Kidney (tissue), 14 donors: Measurements from ENCODE around the gene STK11IP. TPM values are rescaled to one million over a fixed set of nuclear protein-coding genes. Genes with fewer than 3 reads are reported as not detected.

ENCODE experiments used
- DNase-seq, 5 donors: peaks; one replicate each; pipeline ENCODE4 v3.0.0-alpha.2; 2013 to 2020
- FAIRE-seq: peaks from 2 replicates; lab custom pipeline; 2012; peaks lifted over from hg19 to GRCh38; lab: Jason Lieb, UNC
- H3K27ac ChIP-seq, 2 donors: one replicate each; pipeline ENCODE4 v1.7.0; 2013; ENCODE audit warnings: low read depth in 2 of 2, low read length in 2 of 2, inconsistent platforms in 1 of 2
- H3K27me3 ChIP-seq: one replicate; pipeline ENCODE4 v1.7.1; 2013; ENCODE audit warnings: low read length, inconsistent platforms; ENCODE audit not compliant: control insufficient read depth, insufficient read depth
- H3K36me3 ChIP-seq, 3 donors: one replicate each; pipeline versions ENCODE4 v1.7.0 to v1.7.1; 2013; ENCODE audit warnings: low read length in 3 of 3, control low read depth in 1 of 3, inconsistent platforms in 1 of 3; ENCODE audit not compliant: insufficient read depth in 3 of 3, control insufficient read depth in 2 of 3
- H3K4me1 ChIP-seq, 3 donors: one replicate each; pipeline versions ENCODE4 v1.7.0 to v1.7.1; 2013; ENCODE audit warnings: low read length in 3 of 3, inconsistent platforms in 1 of 3, low read depth in 1 of 3; ENCODE audit not compliant: control insufficient read depth in 2 of 3, insufficient read depth in 2 of 3
- H3K4me3 ChIP-seq, 3 donors: one replicate each; pipeline versions ENCODE4 v1.7.0 to v1.8.1; 2013; ENCODE audit warnings: low read length in 3 of 3, control low read depth in 1 of 3, inconsistent platforms in 1 of 3
- H3K9ac ChIP-seq, 3 donors: one replicate each; pipeline versions ENCODE4 v1.7.0 to v1.7.1; 2013; ENCODE audit warnings: low read length in 3 of 3, control low read depth in 1 of 3, inconsistent platforms in 1 of 3
- H3K9me3 ChIP-seq, 3 donors: one replicate each; pipeline versions ENCODE4 v1.7.0 to v1.7.1; 2013; ENCODE audit warnings: low read length in 3 of 3, control low read depth in 1 of 3, inconsistent platforms in 1 of 3; ENCODE audit not compliant: control insufficient read depth in 2 of 3, insufficient read depth in 1 of 3
- CTCF ChIP-seq: IDR thresholded peaks from 3 replicates; pipeline ENCODE4 v1.5.1; 2012; ENCODE audit warnings: mild to moderate bottlenecking, moderate library complexity, borderline replicate concordance; ENCODE audit not compliant: insufficient read depth; ENCODE audit errors: extremely low read depth
- intact Hi-C: fragments of 100-400 bp; cut with DNase I; formaldehyde crosslinking; loops from one replicate; pipeline ENCODE4 v1.11.1; 2022
- polyA plus RNA-seq: library from polyadenylated mRNA; stranded (reverse); fragments of 350-450 nt; fragmentation: Illumina TruSeq; extraction: RNeasy Lipid Tissue Mini Kit (QIAGEN cat#74804); gene quantifications from one replicate; pipeline ENCODE4 v1.2.3, GENCODE V29; 2014; ENCODE audit warnings: low read depth, low replicate concordance; ENCODE audit not compliant: insufficient read depth
- total RNA-seq: library from RNA; stranded (reverse); fragmentation: NEBNext Ultra II Directional; extraction: Animal tissue kit (Norgen Biotek cat#: 25700); gene quantifications from one replicate; pipeline ENCODE4 v1.2.1, GENCODE V29; 2021
- donor health status: control.
- donor health status: control.
- donor health status: control.
- donor health status: control.
- donor health status: control.
- donor health status: DM: yes; HTN: yes; CAD: no.
- donor health status: Normal renal cell carcinoma (clear cell type).

STK11IP gene
- total and polyA plus RNA-seq, 2 donors from 2014 or later = 12.5 to 33.7 TPM

- intact Hi-C loops = no loop called here
- Histone ChIP-seq H3K4me3 (no peak overlapping the region), H3K9ac (no peak overlapping the region), H3K27me3 (no peaks in the 10 kb centered on the region), H3K9me3 (no peaks in the 10 kb centered on the region), H3K36me3 (peaks cover 3 to 10% (median 6%) of the 10 kb centered on the region in 3 donors), H3K27ac (no peak overlapping the region), H3K4me1 (no peaks in the 10 kb centered on the region)
- peak in 1 of 5 donors; percentile 54 for DNase-seq
- FAIRE-seq = no peak
- TF ChIP-seq CTCF = no peak
Measured at GRCh38 chr2:219559156-219559915, 38.3 kb upstream of the STK11IP start.

DNA sequence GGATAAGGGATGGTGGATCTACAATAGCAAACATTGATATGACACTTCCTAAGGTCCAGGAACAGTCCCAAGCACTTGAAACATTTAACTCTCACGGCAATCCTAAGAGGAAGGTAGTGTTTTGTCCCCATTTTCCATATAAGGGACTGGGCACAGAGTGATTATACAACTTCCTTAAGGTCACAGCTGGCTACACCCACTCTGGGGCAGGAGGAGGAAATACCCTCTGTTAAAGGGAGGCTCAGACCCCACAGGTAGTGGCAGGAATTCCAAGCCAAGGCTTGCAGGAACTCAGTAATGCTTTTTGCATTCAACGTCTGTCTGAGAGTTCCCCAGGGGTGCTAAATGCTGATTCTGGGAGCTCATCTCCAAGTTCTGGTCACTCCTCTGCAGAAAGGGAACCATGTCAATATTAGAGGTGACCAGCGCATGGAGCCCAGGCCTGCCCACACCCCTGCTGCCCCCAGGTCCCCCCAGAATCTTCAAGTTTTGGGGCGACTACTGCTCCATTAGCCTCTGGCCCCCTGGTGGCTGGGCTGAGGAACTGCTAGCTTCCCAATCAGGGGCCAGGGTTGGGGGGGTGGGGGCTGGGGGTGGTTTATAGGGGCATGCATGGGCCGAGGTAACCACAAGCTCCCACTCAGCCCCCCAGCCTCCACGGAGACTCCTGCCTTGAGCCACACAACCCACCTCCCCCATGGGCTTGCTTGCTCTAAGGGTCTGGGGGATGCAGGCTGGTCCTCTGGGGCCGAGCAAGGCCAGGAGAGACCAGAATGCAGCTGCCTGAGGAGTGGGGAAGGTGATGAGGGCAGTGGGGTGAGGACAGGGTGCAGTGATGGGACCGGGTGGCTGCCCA lies 37.4 kb upstream of the STK11IP start:
- Histone ChIP-seq H3K9me3 (no peaks in the 10 kb centered on the region), H3K9ac (no peak overlapping the region), H3K4me3 (no peak overlapping the region), H3K27me3 (no peaks in the 10 kb centered on the region), H3K27ac (no peak overlapping the region), H3K36me3 (peaks cover 5 to 12% (median 6%) of the 10 kb centered on the region in 3 donors), H3K4me1 (no peaks in the 10 kb centered on the region)
- peak in 2 of 5 donors; percentile 64 to 67 for DNase-seq
- FAIRE-seq = no peak
- intact Hi-C loops = no loop called here
- peak; percentile 38 for TF ChIP-seq CTCF

DNA sequence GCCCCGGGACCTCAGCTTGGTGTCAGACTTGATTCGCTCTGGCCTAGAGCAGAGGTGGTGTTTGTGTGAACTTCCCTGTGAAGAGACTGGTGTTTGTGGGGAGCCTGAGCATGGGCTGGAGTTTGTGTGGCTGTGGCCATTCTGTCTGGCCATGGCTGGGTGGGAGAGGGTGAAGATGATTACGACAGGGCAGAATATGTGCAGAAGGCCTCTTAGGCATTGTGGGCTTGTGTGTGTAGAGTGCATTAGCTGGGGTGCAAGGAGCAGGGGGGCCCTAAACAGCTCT lies 36.8 kb upstream of the STK11IP start:
- intact Hi-C loops = no loop called here
- no peak for TF ChIP-seq CTCF
- FAIRE-seq = no peak
- no peaks in the 10 kb centered on the region for H3K4me1 ChIP-seq
- no peak overlapping the region for H3K4me3 ChIP-seq
- DNase-seq = no peak
- no peaks in the 10 kb centered on the region for H3K27me3 ChIP-seq
- no peak overlapping the region for H3K27ac ChIP-seq
- peaks cover 5 to 12% (median 6%) of the 10 kb centered on the region in 3 donors for H3K36me3 ChIP-seq
- no peak overlapping the region for H3K9ac ChIP-seq
- H3K9me3 ChIP-seq = no peaks in the 10 kb centered on the region
